ENCODE measurements around the gene SLC30A2.

DNA sequence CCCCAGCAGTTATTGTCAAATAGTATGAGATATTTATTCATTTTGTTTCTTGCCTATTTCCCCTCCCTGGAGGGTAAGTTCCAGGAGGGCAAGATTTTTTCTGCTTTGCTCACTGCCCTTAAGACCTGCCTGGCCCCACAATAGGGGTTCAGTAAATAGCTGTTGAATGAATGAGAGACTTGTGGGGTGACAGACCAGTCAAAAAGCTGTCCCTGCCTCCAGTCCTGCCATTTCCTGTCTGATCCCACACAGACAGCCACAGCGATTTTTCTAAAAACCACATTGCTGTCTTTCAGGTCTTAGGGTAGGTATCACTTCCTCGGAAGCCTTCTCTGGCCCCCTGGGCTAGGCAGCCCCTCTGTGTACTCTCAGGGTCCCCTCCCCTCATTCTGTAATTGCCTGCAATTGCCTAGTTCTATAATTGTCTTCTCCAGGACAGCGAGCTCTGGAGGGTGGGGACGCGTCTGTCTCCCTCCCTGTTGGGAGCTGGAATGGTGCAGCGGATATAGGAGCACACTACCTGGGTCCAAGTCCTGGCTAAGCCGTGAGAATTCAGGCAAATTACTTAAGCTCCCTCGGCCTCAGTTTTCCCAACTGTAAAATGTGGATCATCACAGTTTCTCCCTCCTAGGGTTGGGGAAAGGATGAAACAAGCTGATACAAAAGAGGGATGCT, 26.1 kb downstream of the SLC30A2 start:
- TF ChIP-seq, protein P1, sequence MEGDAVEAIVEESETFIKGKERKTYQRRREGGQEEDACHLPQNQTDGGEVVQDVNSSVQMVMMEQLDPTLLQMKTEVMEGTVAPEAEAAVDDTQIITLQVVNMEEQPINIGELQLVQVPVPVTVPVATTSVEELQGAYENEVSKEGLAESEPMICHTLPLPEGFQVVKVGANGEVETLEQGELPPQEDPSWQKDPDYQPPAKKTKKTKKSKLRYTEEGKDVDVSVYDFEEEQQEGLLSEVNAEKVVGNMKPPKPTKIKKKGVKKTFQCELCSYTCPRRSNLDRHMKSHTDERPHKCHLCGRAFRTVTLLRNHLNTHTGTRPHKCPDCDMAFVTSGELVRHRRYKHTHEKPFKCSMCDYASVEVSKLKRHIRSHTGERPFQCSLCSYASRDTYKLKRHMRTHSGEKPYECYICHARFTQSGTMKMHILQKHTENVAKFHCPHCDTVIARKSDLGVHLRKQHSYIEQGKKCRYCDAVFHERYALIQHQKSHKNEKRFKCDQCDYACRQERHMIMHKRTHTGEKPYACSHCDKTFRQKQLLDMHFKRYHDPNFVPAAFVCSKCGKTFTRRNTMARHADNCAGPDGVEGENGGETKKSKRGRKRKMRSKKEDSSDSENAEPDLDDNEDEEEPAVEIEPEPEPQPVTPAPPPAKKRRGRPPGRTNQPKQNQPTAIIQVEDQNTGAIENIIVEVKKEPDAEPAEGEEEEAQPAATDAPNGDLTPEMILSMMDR (IDR thresholded peaks at IDR 0.05) = no peak
- no peak for TF ChIP-seq POLR2A (IDR thresholded peaks at IDR 0.05)
